OCI-LY7 (cell line): ENCODE measurements around the gene PLA2G4D.

Experiments used
- EZH2phosphoT487 ChIP-seq: fragments of 200-600 bp; sonication (generic); IDR thresholded peaks from 2 replicates; pipeline ENCODE4 v1.6.1; 2018; ENCODE audit warnings: low read depth, borderline replicate concordance, mild to moderate bottlenecking, mixed run types, antibody characterized with exemption, low read length, moderate library complexity, mixed read lengths
- TF ChIP-seq, protein P1 (sequence below): fragments of 200-600 bp; sonication (generic); conservative IDR thresholded peaks from 2 replicates; pipeline ENCODE4 v1.5.1; 2014; ENCODE audit warnings: mild to moderate bottlenecking, antibody characterized with exemption, low read length, moderate library complexity, mixed read lengths

DNA sequence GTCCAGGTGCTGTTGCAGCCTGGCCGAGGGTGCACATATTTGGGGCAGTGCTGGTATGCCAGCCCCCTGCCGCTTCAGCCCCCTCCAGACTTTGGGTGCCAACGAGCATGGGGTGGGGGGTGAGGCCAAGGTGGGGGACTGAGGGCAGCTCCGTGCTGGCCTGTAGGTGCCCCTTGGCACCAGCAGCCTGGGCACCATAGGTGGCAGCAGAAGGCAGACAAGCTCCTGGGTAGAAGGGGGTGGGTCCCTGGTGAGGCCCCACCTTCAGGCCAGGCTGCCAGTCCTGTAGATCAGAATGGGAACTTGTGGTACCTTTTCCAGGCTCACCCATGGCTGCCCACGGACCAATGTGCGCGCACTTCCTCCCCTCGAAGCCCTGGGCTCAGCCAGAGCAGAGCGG, 57.4 kb downstream of the PLA2G4D start:
- no peak for TF ChIP-seq EZH2phosphoT487
- TF ChIP-seq, protein P1, sequence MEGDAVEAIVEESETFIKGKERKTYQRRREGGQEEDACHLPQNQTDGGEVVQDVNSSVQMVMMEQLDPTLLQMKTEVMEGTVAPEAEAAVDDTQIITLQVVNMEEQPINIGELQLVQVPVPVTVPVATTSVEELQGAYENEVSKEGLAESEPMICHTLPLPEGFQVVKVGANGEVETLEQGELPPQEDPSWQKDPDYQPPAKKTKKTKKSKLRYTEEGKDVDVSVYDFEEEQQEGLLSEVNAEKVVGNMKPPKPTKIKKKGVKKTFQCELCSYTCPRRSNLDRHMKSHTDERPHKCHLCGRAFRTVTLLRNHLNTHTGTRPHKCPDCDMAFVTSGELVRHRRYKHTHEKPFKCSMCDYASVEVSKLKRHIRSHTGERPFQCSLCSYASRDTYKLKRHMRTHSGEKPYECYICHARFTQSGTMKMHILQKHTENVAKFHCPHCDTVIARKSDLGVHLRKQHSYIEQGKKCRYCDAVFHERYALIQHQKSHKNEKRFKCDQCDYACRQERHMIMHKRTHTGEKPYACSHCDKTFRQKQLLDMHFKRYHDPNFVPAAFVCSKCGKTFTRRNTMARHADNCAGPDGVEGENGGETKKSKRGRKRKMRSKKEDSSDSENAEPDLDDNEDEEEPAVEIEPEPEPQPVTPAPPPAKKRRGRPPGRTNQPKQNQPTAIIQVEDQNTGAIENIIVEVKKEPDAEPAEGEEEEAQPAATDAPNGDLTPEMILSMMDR, result no peak
